Mesendoderm (in vitro differentiated cells): ENCODE measurements around the gene NCBP1.
"Not testable (repeated sequence)": the region's sequence is repeated elsewhere in the genome, so short reads cannot be mapped to it uniquely, and the experiment has no call there.

Source experiments
- DNase-seq: peaks from one replicate; pipeline ENCODE4 v3.0.0; 2013
- H2AK5ac ChIP-seq: 2 replicates; pipeline ENCODE4 v1.6.1; 2013; ENCODE audit warnings: low read length, inconsistent platforms
- H2BK120ac ChIP-seq: 2 replicates; pipeline ENCODE4 v1.6.1; 2013; ENCODE audit warnings: low read depth, mild to moderate bottlenecking, low read length, moderate library complexity, mixed read lengths
- H2BK15ac ChIP-seq: replicated peaks from 2 replicates; pipeline ENCODE4 v1.6.1; 2013; ENCODE audit warnings: low read depth, mild to moderate bottlenecking, moderate library complexity
- H2BK5ac ChIP-seq: 2 replicates; pipeline ENCODE4 v1.6.1; 2013; ENCODE audit warnings: low read length, inconsistent platforms
- H3K18ac ChIP-seq: 2 replicates; pipeline ENCODE4 v1.6.1; 2013; ENCODE audit warnings: mild to moderate bottlenecking, low read length, mixed read lengths
- H3K23ac ChIP-seq: one replicate; pipeline ENCODE4 v1.6.1; 2013; ENCODE audit warnings: low read length
- H3K27ac ChIP-seq: 2 replicates; pipeline ENCODE4 v1.5.1; 2013; ENCODE audit warnings: low read depth, mild to moderate bottlenecking, inconsistent platforms, low read length, moderate library complexity
- H3K27me3 ChIP-seq: 2 replicates; pipeline ENCODE4 v1.6.1; 2013; ENCODE audit warnings: low read length, control low read depth, mild to moderate bottlenecking, inconsistent platforms; ENCODE audit not compliant: insufficient read depth, poor library complexity
- H3K36me3 ChIP-seq: 2 replicates; pipeline ENCODE4 v1.6.1; 2013; ENCODE audit warnings: low read length, inconsistent platforms; ENCODE audit not compliant: control insufficient read depth, insufficient read depth
- H3K4ac ChIP-seq: one replicate; pipeline ENCODE4 v1.6.1; 2013; ENCODE audit warnings: low read depth, mild to moderate bottlenecking, low read length, moderate library complexity
- H3K4me1 ChIP-seq: 2 replicates; pipeline ENCODE4 v1.6.1; 2013; ENCODE audit warnings: low read depth, low read length, inconsistent platforms; ENCODE audit not compliant: control insufficient read depth
- H3K4me2 ChIP-seq: 2 replicates; pipeline ENCODE4 v1.6.1; 2013; ENCODE audit warnings: low read length
- H3K4me3 ChIP-seq: 2 replicates; pipeline ENCODE4 v1.5.1; 2013; ENCODE audit warnings: mild to moderate bottlenecking, low read length
- H3K56ac ChIP-seq: one replicate; pipeline ENCODE4 v1.6.1; 2013; ENCODE audit warnings: low read length
- H3K79me1 ChIP-seq: 2 replicates; pipeline ENCODE4 v1.6.1; 2013; ENCODE audit warnings: low read length, inconsistent platforms
- H3K79me2 ChIP-seq: 2 replicates; pipeline ENCODE4 v1.6.1; 2013; ENCODE audit warnings: mild to moderate bottlenecking, low read length; ENCODE audit not compliant: control insufficient read depth, insufficient read depth
- H3K9ac ChIP-seq: 2 replicates; pipeline ENCODE4 v1.6.1; 2013; ENCODE audit warnings: low read length, inconsistent platforms
- H4K5ac ChIP-seq: one replicate; pipeline ENCODE4 v1.6.1; 2013; ENCODE audit warnings: low read length
- H4K8ac ChIP-seq: one replicate; pipeline ENCODE4 v1.6.1; 2013; ENCODE audit warnings: low read depth, mild to moderate bottlenecking, control low read depth, low read length, moderate library complexity
- WGBS: extraction: QIAGEN DNeasy Blood & Tissue Kit; methylation state at CpG from one replicate; pipeline ENCODE4 v1.1.7; 2013; ENCODE audit warnings: low lambda C conversion rate, missing lambda C conversion rate; ENCODE audit not compliant: insufficient coverage; ENCODE audit errors: extremely low coverage; 5-methylcytosine and 5-hydroxymethylcytosine counted together

The NCBP1 gene

DNA sequence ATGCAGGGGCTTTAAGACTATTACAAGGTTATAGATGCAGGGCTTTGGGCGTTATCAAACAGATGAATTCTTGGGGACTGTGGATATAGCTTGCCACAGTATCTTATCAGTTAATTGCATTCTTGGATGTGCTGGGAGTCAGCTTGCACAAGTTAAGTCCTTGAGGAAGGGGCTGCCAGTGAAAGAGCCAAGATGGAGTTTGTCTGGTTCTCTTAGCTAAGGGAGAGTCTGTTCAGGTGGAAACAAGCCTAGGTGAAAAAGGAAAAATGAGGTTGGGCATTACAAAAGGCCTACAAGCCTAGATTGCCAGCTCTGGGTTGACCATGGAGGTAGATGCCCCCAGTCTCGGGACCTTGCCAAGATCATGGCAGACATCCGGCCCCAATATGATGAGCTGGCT lies 66.2 kb downstream of the NCBP1 start:
- no CpG with 5 or more reads among the region's 3 CpGs for WGBS
- not testable (repeated sequence) for H2BK120ac ChIP-seq, H2AK5ac ChIP-seq, H4K5ac ChIP-seq, H3K4me2 ChIP-seq, H3K4me1 ChIP-seq, H3K4ac ChIP-seq, H2BK5ac ChIP-seq, H3K27me3 ChIP-seq, H3K27ac ChIP-seq, H3K56ac ChIP-seq, H3K79me2 ChIP-seq, H3K9ac ChIP-seq, H3K18ac ChIP-seq, DNase-seq, H3K36me3 ChIP-seq, H3K4me3 ChIP-seq, H3K79me1 ChIP-seq, H4K8ac ChIP-seq, H2BK15ac ChIP-seq
- peak overlapping the region; percentile 1 for H3K23ac ChIP-seq

DNA sequence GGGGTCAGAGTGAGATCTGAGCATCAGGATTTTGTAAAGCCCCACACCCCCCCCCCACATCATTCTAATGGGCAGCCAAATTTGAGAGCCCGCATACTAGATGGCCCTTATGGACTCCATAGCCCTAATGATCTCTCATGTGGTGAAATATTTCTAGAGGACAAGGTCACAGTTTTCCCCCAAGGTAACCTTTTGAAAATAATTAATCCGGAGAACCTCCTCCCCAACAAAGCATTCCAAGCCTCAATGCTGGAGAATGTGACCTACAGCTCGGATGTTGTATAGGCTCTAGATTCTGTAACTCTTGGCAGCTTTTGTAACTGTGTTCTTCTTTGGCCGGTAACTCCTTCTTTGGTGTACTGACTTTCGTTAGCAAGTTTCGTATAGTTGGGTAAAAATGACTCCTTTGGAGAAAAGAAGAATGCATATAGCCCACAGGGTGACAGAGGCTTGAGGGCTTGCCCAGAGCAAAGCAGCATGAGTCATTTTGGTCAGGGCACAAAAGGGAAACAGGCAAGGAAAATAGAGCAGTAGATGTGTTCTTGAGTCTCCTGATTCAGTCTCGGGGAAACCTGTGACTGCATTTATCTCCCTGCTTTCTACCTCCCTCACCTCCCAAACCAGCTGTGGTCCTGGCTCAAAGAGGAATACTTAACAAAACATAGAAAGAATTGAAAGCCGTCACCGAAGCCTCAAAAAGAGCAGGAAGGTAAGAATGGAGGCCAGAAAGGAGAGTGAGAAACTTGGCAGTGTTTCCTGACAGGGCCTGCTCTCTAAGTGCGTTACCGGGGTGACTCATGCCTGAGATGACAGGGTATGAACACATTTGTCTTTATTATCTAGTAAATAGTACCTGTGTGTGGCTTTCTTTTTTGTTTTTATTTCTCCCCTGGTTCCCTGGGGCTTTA lies 70.1 kb downstream of the NCBP1 start:
- Histone ChIP-seq H3K9ac (no peak overlapping the region), H3K56ac (no peak overlapping the region), H3K36me3 (no peaks in the 10 kb centered on the region), H4K5ac (no peak overlapping the region), H3K79me2 (no peaks in the 10 kb centered on the region), H2BK5ac (no peak overlapping the region), H3K4me3 (no peak overlapping the region), H2BK120ac (no peak overlapping the region), H2BK15ac (no peak overlapping the region), H3K4me1 (peaks cover 6% of the 10 kb centered on the region), H3K27ac (no peak overlapping the region), H3K18ac (no peak overlapping the region), H4K8ac (no peak overlapping the region), H2AK5ac (no peak overlapping the region), H3K27me3 (no peaks in the 10 kb centered on the region), H3K23ac (no peak overlapping the region), H3K79me1 (no peaks in the 10 kb centered on the region), H3K4me2 (no peak overlapping the region), H3K4ac (no peak overlapping the region)
- WGBS: no CpG with 5 or more reads among the region's 11 CpGs
- peak; percentile 55 for DNase-seq

DNA sequence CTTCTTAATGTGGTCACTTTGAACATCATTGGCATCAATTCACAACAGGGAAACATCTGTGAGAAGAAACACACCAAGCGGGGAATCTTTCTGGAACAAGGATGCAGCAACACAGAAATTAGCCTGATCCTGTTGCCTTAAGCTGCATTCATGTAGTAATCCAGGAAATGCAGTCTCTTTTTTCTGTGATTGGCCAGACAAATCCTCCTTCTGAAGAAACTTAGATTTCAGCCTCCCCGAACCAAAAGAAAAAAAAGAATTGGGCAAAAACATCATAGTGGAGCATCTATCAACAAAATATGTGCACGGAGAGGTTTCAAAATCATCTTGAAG lies 70.7 kb downstream of the NCBP1 start:
- H3K18ac ChIP-seq: no peak overlapping the region
- H3K9ac ChIP-seq: no peak overlapping the region
- H3K27me3 ChIP-seq: no peaks in the 10 kb centered on the region
- H3K79me1 ChIP-seq: no peaks in the 10 kb centered on the region
- no peak overlapping the region for H3K56ac ChIP-seq
- H4K8ac ChIP-seq: no peak overlapping the region
- no peak overlapping the region for H3K4me2 ChIP-seq
- no peak overlapping the region for H3K27ac ChIP-seq
- no peak overlapping the region for H2BK15ac ChIP-seq
- peaks cover 6% of the 10 kb centered on the region for H3K4me1 ChIP-seq
- H3K79me2 ChIP-seq: no peaks in the 10 kb centered on the region
- no peak overlapping the region for H4K5ac ChIP-seq
- H2AK5ac ChIP-seq: no peak overlapping the region
- H3K23ac ChIP-seq: no peak overlapping the region
- H2BK120ac ChIP-seq: no peak overlapping the region
- H3K4ac ChIP-seq: no peak overlapping the region
- H3K4me3 ChIP-seq: no peak overlapping the region
- no peaks in the 10 kb centered on the region for H3K36me3 ChIP-seq
- WGBS: no CpG with 5 or more reads among the region's 3 CpGs
- no peak overlapping the region for H2BK5ac ChIP-seq
- no peak for DNase-seq

DNA sequence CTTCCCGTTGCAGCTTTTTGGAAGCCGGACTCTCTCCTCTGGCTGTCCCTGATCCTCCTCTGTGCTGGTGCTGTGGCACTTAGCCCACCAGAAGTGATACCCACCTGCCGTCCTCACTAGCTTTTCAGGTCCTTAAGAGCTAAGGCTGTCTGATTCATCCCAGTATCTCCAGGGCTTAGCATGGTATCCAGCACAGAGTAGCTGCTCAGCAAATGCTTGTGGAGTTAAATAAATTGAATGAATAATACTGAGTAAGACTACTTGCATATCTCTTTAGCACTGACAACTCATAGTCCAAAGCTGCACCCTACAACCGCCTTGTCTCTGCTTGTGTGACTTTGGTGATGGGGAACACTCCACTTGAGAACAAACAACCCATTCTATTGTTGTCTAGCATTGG lies 71.2 kb downstream of the NCBP1 start:
- Histone ChIP-seq H3K79me1 (no peaks in the 10 kb centered on the region), H3K4me2 (no peak overlapping the region), H2BK15ac (no peak overlapping the region), H3K79me2 (no peaks in the 10 kb centered on the region), H2BK5ac (no peak overlapping the region), H4K8ac (no peak overlapping the region), H3K27ac (no peak overlapping the region), H3K56ac (no peak overlapping the region), H3K9ac (no peak overlapping the region), H2BK120ac (no peak overlapping the region), H3K23ac (no peak overlapping the region), H3K36me3 (no peaks in the 10 kb centered on the region), H4K5ac (no peak overlapping the region), H3K4me3 (no peak overlapping the region), H2AK5ac (no peak overlapping the region), H3K18ac (no peak overlapping the region), H3K27me3 (no peaks in the 10 kb centered on the region), H3K4ac (no peak overlapping the region), H3K4me1 (peaks cover 6% of the 10 kb centered on the region)
- DNase-seq: no peak
- WGBS: no CpG with 5 or more reads among the region's 4 CpGs

DNA sequence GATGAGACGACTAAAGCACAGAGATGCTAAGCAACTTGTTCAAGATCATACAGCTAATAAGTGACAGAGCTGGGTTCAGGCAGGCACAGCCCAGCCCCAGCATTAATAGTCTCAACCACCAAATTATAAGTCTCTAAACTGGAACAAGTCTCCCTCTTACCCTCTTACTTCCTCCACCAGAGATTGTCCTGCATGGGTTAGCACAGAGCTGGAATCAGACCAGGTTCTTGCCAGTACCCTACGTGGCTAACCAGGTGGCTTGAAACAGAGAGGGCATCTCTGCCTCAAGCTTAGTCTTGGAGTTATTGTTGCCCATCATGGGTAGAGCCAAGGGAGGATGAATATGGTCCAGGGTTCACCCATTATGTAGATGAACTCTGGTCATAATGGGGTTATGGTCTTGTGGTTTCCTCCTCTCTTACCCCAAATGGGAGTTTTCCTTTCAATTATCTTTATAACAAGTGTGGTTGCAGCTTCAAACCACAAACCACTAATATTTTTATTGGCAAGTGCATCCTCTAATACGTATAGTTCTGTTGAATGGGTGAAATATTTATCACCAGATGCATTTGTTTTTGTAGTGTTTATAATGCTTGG lies 71.8 kb downstream of the NCBP1 start:
- Histone ChIP-seq H3K4ac (no peak overlapping the region), H2BK15ac (no peak overlapping the region), H4K5ac (no peak overlapping the region), H3K79me2 (no peaks in the 10 kb centered on the region), H3K56ac (no peak overlapping the region), H3K4me2 (no peak overlapping the region), H2BK120ac (no peak overlapping the region), H3K27me3 (no peaks in the 10 kb centered on the region), H3K27ac (no peak overlapping the region), H3K9ac (no peak overlapping the region), H4K8ac (no peak overlapping the region), H3K4me3 (no peak overlapping the region), H2BK5ac (no peak overlapping the region), H3K79me1 (no peaks in the 10 kb centered on the region), H3K18ac (no peak overlapping the region), H3K23ac (no peak overlapping the region), H2AK5ac (no peak overlapping the region), H3K4me1 (peaks cover 6% of the 10 kb centered on the region), H3K36me3 (no peaks in the 10 kb centered on the region)
- WGBS: no CpG with 5 or more reads among the region's 3 CpGs
- DNase-seq: no peak
